Stimulated activated CD4-positive, alpha-beta T cell treated with anti-CD3 and anti-CD28 coated beads, Interleukin-15, amount 100 ng/mL, for 48 hours (primary cell): ENCODE results near the gene SRGAP3.

Experiments
- DNase-seq, 2 donors: peaks; one replicate each; pipeline ENCODE4 v3.0.0-alpha.2; 2020; ENCODE audit warnings: low read depth in 2 of 2

SRGAP3 gene

DNA sequence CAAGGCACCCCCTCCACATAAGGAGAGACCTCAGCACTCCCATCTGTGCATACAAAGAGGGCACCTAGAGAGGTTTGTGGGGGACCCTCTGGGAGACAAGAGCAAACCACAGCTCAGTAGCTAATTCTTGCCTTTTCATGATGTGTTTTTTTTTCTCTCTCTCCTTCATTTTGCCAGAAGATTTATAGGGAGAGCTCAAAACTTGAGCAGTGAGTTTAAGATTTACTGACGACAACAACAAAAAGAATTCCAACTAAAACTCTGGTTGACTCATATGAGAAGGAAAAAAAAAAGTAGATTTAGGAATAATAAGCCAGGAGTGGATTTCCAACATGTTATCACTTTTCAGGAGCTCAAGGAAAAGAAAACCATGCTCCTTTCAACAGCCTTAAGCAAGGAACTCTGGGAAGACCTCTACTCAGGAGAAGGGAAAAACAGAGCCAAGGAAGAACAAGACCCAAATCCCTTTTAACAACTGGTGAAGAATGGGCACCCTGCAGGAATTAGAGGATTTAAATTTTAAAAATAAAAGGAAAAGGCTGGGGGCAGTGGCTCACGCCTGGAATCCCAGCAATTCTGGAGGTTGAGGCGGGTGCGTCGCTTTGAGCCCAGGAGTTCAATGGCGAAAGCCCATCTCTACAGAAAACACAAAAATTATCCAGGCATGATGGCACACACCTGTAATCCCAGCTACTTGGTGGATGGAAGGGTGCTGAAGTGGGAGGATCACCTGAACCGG is 228.0 kb downstream of the SRGAP3 start:
- DNase-seq: no peak

DNA sequence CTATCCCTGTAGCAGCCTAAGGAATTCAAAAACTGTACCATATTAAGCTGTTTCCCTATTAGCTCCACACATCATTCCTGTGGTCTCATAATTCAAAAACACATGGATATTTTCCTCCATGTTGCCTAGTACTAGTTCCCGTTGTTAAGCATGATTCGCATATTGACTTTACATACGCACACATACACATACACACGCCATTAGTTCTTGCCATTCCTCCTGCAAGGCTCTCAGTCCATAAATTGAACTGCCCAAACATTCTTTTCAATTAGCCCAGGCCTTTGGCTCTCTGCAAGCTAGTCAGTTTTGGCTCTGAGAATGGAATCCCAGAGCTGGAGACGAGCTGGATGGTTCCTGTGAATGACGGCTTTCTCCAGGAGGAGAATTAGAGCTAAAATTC is 229.0 kb downstream of the SRGAP3 start:
- DNase-seq: no peak

DNA sequence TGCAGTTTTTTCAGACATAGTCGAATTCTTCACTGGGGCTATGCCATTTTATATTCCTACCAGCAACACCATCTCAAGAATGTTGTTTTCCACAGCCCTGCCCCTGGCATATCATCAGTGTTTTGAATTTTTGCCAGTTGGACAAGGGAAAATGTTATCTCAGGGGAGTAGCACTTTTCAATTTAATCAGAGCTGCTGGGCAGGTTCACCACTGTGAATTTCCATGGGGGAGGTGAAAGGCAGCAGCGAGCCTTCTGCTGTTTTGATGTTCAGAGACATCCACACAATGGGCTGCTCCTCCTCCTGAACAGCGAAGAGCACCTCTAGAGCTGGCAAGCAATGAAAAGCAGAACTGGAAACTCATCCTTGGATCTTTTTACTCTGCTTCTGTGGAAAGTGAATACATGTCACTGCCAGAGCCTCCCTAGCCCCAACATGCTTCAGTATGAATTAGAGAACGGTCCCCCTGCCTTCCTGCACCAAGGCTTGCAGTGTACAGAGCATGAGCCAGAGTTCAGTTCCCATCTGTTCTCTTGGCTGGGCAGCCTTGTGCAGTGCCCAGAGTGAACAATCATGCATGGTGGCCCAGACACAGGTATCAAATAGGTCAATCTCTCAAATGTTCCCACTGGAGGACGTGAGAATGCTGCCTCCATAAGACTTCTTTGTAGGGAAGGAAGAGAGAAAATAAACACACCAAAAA is 230.0 kb downstream of the SRGAP3 start:
- no peak for DNase-seq

DNA sequence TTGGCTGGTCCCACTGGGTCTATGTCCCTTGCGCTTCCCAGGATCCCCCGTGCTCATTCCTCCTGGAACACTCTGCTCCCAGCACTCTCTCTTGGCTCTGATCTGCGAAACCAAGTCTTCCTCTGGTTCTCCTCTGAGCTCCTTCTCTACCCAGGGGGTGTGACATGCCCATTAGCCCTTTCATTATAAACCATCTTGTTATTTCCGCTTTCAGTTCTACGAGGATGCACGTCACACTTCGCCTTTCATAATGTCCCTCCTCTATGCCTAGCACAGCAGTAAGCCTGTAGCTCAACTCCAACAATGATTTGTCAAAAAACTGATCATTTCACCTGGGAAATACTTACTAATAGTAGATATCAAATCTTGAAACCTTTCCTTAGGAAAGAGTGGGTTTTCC is 234.2 kb downstream of the SRGAP3 start:
- no peak for DNase-seq

DNA sequence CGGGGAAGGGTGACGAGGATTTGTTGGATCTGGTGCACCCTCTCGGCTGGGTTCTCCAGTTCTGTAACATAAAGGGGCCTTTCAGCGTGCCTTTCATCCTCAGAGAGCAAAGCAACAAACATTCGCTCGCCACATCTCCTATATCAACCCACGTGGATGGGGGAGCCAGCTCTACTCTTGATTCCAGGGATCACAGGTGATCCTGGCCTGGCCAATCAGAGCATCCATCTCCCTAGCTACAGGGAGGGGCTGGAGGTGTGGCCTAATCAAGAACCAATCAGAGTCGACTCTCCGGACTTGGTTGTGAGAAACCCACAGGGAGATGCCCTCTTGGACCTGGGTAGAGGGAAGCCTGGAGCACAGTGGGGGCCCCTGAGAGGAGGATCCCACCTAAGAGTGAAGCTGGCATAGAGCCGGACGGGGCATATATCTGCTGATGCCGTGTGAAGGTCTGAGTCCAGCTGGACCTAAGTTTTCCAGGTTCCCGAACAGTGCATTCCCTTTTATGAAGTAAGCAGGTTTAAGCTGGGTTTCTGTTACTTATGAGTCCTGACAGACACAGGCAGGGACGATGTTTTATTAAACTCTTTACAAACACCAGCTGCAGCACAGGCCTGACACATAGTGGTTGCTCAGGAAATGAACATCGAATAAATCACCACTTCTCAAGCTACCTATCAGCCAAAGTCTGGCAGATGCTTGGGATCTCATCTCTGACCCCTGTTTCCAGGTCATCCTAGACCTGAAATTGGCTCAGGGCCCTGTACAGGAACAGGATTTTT is 235.5 kb downstream of the SRGAP3 start:
- no peak for DNase-seq

DNA sequence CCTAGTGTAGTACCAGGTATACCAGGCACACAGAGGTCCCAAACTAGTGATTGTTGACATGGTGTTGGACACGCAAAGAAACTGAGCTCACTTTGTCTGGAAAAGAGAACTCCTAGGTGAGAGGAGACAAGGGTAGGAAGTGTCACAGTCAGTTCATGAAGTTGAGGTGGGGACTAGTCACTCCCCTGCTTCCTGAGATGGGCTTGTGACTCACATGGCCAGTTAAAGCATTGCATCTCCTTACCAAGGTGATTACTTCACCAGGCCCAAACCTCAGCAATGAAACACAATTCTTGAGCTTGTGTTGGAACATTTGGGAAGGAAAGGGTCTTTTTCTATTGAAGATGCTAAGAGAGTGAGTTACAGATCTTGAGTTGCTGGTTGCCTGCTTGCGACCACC is 236.9 kb downstream of the SRGAP3 start:
- DNase-seq: no peak

DNA sequence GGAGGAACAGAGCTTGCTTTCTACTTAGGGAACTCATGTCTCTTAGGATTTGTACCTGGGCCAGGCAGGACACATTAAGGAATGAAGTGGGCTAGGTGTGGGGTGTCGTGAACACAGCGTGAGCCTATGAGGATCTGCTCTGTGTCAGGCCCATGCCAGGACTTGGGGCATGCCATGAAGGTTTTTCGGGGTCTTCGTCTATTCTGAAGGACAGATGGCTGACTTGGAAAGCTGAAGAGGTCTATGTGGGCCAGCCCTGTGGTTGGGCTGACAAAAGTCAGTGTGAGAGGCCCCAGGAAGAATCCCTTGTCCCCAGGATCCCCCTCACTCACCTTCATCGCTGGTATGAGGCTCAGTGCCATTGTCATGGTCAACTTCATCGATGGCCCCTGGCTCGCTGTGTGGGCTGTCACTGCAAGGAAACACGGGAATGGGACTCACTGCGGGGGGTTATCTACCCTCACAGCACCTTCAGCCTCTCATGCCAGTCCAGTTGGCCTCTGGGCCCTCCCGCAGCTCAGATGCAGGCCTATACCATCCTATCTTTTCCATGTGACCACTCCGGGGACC is 239.4 kb downstream of the SRGAP3 start:
- no peak for DNase-seq

DNA sequence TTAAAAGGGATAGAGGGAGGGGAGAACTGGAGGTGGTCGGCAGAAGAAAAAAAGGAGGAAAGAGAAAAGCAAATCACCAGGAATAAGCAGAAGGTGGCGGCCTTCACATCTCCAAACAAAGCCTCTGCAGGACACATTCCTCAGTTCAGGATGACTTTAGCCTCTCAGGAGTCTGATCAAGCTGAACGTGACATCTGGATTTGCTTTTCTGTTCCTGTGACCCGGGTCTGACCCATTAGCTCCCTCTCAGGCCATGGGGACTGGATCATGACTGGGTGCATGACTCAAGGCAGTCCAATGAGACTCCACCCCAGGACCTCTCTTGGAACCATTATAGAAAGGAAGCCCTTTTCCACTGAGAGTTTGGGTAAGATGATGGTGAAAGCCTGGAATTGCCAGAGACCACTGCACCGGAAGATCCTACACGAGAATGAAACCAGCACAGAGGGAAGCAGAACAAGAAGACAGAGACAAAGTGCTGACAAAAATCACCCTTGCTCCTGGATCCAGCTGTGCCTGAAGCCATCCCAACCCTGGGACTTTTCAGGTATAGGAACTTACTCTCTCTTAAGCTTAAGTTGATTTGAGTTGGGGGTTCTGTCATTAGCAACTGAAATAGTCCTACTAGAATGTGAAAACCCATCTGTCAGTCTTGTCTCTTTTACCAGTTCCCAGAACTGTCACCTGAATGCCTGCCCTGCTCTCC is 240.7 kb downstream of the SRGAP3 start:
- DNase-seq: no peak

DNA sequence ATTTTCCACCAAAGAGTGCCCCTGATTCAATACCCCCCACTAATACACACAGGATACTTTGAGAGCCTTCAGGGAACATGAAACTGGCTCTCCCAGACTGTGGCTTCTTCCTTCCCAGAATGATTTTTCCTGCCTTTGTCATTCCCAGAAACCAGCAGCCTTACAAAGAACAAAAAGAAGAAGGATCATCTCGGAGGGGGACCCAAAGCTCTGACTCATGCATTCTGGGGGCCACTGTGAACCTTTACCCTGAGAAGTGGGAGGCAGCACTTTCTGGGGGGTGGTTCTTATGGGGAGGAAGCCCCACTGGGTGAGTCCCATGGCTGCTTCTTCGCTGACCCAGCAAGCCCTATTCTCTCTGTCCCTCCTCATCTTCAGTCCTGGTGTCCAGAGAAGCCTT is 241.5 kb downstream of the SRGAP3 start:
- no peak for DNase-seq

DNA sequence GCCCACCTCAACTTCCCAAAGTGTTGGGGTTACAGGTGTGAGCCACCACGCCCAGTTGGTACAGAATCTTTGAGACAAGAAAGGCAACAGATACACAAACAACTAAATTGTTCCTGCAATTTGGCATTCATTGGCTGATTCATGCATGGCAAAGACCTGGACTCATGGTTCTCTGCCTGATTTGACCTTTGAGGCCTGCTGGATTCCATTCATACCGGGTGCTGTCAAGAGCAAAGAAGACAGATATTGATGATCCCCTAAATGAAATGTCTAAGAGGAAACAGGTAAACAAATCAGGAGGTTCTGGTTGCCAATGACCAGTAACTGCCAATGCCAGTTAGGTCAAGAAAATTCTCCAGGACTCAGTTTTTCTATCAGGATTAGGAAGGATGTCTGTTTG is 242.2 kb downstream of the SRGAP3 start:
- no peak for DNase-seq

DNA sequence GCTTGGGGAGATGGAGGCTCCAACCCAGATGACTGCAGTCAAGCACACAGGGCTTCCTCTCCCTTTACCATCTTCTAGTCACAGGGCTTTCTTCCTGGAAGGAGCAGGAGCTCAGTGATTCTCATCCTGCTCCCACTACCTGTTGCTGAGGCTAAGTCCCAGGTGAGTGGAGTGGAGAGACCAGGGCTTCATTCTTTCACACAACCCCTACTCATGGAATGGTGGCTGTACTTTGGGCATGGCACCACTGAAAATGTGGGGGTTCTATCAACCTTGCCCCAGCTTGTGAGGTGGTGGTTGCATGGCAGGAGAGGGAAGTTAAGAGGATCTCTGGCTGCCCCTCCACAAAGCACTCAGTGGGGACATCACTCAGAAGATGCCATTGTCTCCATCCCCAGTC is 249.4 kb downstream of the SRGAP3 start:
- no peak for DNase-seq

DNA sequence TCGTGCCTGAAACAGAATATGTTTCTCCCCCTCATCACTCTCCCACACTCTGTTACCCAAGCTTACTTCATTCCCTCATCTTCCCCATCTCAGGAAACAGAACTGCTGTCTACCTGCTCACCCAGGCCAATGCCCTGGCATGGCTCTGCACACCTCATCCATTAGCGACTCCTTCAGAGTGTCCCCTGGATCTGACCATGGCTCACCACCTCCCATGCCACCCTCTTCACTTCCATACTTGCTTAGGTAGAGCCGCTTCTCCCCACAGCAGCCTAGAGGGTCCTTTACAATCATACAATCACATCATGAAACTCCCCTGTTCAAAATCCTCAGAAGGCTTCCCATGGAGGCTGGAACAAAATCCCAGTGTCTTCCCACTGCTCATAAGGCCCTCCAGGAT is 252.3 kb downstream of the SRGAP3 start:
- DNase-seq: no peak

DNA sequence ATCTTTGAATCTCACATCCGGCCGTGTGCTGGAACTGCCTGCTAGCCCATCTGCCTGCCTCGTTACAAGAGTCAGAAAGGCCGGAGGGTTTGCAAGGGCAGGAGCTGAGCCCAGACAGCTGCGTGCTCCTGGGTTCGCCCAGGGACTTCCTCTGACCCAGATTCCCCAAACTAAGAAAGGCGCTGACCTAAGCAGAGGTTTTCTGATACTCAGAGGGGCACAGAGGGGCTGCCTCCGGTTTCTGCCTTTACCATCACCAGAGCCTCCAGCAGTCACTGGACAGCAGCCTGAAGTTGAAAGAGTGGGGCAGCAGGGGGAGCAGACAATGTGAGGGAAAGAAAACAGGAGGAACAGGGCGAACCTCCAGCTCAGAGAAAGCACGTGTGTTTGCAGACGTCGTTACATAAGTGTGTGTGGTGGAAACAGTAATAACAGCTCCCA is 252.7 kb downstream of the SRGAP3 start:
- no peak for DNase-seq

DNA sequence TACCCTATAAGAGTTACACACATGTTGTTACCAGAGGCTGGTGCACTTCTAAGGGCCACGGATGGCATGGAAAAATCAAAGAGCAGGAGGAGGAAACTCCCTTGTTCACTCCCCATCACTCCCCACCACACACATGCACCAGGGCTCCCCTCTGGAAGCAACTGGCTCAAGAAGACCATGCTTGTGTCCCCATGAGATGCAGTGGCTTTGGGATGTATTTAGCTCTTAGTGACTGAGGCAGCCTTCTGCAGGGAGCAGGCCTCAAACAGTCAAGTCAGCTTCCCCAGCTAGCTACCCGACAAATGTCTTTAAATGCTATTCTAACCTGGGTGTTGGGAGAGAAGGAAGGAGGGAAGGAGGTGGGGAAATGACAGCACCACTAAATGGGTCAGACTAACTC is 253.2 kb downstream of the SRGAP3 start:
- DNase-seq: no peak

DNA sequence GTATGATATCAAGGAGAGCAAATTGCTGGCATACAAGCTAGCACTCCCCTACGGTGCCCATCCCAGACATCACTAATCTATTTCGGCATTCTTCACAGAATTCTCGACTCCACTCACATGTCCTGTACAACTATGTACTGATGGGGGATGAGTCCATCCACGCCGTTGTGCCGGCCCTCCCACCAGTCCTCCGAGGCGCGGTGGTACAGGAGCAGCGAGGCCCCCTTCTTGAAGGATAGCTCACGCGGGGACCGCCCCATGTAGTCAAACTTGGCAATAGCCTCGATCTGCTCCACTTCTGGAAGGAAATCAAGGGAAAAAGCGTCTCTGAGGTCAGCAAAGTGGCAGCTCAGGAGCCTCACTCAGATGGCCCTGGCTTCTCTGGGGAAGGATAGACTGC is 255.2 kb downstream of the SRGAP3 start:
- DNase-seq: no peak

DNA sequence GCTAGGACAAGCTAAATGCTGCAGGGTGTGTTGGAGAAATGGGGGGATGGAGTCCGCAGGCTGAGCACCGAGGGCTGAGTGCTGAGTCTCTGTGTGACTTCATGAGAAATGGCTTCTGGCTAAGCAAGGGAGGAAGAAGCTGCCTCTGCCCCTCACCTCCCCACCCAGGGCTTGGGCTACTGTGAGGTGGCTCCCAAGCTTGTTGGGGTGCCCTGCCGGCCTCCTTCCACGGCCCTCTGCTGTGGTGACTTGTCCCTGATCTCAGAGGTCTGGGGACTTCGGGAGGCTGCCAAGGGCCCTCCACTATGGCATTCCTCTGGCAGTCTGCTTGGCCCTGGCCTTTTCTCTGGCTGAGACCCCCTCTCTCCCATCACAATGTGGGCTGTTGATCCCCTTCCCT is 256.1 kb downstream of the SRGAP3 start:
- no peak for DNase-seq

DNA sequence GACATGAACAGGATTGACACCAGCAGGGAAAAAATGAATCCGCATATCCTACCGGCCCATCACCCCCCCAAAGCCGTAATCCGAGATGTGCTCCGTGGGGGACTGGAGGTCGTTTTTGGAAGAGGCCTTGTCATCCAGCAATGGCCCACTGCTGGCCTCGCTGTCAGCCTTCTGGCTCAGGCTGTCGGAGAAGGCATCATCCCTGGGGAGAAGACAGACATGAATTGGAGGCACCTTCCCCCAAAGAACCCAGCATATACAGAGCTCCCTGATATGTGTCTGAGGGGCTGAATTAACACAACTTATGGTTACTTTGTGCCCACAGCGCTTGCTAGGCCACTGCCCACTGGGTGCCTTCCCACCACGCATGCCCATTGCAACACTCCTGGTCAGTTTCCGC is 256.6 kb downstream of the SRGAP3 start:
- DNase-seq: no peak

DNA sequence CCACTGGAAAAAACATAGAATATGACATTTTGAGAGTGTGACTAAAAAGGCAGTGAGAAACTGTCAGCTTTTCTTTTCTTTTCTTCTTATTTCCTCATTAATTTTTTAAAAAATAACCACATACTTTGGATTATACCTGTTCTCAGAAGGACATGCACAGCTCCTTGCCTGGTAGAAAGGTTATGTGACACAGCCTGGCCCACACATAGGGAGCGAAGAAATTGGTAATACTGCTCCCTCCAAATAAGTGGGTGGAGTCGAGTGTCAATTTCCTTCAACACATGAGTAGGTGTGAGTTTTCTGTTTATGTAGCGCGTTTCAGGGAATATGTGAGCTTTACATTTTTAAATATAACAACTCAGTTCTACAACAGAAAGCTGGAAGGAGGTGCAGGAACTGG is 257.2 kb downstream of the SRGAP3 start:
- DNase-seq: no peak

DNA sequence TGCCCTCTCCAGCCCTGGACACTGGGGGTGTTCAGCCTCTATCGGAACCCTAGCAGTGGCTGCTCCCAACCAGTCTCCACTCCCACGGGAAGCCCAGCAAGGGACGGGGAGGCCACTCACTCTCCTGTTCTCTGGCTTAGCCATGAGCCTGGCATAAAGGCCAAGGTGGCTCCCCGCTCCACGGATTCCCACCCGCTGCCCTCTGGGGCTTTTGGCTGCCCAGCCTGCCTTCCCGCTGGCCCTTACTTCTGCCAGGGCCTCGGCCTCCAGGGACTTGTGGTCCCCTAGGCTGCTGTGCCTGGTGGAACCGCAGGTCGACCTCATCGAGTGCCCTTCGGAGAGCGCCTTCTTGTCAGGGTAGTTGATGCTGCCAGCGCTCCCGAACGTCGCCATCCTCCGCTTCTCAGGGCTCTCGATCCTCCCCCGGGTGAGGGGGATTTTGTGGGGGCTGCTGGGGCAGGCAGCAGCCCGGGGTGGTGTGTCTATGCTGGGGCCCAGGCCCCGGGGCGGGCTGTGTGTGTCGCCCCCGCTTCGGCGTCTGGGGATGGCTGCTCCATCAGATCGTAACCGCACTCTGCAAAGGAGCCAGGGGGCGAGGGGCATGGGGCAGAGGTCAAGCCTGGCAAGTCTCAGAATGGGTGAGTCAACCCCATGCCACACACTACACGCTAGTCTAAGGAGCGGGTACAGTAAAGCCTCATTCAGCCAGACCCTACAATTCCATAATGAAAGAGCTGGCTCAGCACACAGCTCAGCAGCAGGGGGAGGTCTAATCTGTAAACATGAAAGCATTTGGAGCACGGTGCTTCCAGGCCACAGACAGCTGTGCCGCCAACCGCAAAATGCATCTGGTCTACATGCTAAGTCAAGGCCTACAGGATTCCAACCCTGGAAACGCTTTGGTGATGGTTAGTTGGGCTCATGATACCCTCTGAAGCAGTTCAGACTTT is 258.9 kb downstream of the SRGAP3 start:
- DNase-seq: no peak

DNA sequence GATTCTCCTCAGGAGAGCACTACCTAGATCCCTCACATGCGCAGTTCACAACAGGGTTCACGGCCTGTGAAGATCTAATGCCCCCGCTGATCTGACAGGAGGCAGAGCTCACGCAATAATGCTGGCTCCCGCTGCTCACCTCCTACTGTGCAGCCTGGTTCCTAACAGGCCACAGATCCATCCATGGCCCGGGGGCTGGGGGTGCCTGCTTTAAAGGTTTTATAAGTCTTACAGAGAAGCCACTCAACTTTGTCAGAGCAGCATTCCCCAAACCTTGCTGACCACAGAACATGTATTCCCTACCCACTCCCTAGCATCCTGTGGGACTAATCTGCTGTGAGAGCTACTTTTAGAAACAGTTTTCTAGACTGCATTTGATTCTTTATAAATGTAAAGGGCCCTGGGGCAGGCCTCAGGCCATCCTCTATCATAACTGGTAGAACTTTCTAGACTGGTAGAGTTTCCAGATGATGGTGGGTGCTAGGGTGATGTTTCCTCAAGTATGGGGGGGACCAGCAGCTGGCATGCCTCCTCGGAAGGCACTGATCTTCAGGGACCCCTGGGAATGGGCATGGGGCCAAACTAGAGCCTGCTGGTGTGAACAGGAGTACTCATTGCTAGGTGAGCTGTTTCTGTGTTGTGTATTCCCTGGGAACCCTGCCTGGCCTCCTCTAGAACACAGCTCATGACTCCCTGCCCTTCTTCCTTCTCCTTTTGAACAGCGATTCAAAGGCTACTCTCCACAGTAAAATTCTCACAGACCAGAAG is 260.5 kb downstream of the SRGAP3 start:
- no peak for DNase-seq
